ENCODE measurements around the gene SPRR1B. TPM values are rescaled to one million over a fixed set of nuclear protein-coding genes. Genes with fewer than 3 reads are reported as not detected.
"Not testable (repeated sequence)": the region's sequence is repeated elsewhere in the genome, so short reads cannot be mapped to it uniquely, and the experiment has no call there.

Gene SPRR1B
- polyA plus RNA-seq (2013, experiment 1 of 2; ENCODE audit: insufficient read length): not detected
- not detected for polyA plus RNA-seq (2013, experiment 2 of 2; ENCODE audit: insufficient read length)

DNA sequence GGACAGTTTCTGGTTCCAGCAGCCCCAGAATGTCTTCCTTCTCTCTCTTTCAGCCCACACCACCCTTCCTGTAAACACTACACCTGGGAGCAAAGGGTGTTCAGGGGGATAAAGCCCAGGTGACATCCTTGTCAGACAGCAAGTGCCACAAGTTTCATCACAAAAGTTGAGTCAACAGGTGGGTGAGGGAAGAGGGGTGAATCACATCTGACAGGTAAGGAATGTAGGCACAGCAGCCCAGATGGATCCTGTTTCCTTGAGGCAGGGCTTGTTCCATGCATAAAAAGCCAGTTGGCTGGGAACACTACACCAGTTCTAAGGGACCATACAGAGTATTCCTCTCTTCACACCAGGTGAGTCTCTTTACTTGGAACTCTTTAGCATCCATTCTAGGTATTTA lies at the start of gene SPRR1B:
TSS of gene SPRR1B (plus strand) at position 309 of the 400 bp plus-strand sequence. CDS start 1,143 bp downstream, outside the sequence.
- DNase-seq: no peak

DNA sequence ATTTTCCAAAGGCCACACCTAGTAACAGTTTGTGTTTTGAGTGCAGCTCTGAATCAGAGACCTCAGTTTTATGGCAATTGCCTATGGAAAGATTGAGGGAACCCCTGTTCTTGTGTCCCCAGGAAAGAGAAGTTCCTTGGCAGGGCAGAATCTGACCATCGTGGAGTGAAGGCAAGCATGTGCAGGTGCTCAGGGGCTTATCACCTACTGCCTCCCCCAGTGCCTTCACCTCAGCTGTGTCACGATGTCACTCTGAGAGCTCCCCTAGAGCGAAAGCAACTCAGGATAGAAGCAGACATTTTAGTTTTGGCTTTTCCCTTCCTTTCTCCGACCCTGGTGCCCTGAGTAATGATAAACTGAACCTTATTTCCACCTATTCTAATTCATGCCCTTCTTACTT lies 48.9 kb upstream of the SPRR1B start:
- no peak for DNase-seq

DNA sequence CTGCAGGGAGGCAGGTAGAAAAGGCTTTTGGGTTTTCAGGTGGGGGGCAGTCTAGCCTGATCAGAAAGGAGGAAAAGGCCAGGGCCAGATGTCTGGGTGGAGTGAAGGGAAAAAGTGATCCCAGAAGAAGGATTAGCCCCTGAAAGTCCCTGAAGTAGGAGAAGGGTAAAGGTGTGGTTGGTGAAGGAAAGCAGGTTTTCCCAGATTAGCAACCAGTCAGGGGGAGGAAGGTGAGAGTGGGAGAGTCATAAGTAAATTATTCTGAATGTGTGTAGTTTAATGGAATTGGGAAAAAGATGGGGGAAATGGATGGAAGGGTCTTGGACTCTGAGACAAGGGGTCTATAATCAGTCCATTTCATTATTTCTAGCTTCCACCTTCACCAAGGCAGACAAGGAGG lies 47.8 kb upstream of the SPRR1B start:
- DNase-seq: no peak

GRCh38 chr1:152983743-152984142 lies 47.3 kb upstream of the SPRR1B start, which contains the start of gene SPRR1A:
TSS of gene SPRR1A (plus strand) at chr1:152984081. CDS start at chr1:152985231, 1,150 bp downstream.
- DNase-seq: no peak

- no peak for DNase-seq
Observed at GRCh38 chr1:152986578-152986977, 44.4 kb upstream of the SPRR1B start.

DNA sequence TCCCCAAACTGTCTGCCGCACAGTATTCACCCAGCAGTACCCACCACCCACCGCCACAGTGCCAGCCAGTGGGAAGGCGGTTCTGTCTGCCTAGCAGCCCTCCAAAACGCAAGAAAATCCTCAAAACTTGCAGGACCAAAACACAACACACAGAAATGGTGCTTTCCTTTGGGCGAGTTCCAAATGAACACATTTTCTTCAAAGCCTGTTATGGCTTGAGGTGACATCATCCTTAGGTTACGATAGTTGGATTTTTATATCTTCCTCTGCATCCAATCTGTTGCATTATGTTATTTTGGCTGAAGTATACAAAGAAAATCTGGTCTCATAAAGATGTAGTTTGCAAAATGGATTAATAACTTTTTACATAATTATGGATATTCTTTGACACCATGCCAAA lies 37.8 kb upstream of the SPRR1B start:
- no peak for DNase-seq

- DNase-seq: no peak
Observed at GRCh38 chr1:152995842-152996241, 35.2 kb upstream of the SPRR1B start.

DNA sequence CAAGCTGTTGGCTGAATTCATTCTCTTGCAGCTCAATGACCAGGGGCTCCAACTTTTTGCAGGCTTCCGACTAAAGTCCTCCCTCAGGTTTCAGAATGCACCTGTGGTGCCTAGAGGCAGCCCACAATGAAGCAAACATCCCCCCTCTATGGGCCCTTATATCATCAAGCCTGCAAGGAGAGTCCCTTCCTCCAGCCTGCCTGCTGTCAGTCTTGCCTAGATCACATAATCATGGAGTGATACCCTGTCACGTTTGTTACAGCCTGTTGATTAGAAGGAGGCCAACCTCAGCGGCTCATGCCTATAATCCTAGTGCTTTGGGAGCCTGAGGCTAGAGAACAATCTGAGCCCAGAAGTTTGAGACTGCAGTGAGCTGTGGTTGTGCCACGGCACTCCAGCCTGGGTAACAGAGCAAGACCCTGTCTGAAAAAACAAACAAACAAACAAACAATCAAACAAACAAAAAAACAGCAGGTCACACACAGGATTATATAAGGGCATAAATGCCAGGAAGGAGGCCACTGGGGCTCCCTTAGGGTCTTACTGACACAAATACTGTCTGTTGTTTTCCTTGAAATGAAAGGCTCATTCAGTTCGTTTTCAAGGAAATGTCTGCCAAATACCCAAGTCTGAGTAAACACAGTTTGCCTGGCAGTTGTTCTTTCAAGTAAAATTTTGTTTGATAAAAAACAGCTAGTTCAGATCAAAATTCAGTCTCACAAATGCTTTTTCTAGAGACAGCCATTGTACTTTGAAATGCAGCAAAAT lies 34.2 kb upstream of the SPRR1B start:
- no peak for DNase-seq

DNA sequence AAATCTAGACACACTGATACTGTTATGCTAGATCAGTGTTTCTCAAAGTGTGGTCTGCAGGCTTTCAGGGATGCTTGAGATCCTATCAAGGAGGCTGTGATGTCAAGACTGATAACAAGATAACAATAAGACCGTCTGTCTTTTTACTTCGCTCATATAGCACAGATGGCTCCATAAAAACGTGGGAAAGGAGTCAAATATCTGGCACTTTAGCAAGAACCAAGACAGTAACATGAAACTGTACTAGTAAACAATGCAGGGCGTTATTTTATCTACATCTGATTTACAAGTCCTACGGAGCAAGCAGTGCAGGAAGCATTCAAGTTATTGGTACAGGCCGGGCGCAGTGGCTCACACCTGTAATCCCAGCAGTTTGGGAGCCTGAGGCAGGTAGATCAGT lies 33.1 kb upstream of the SPRR1B start:
- DNase-seq: no peak

DNA sequence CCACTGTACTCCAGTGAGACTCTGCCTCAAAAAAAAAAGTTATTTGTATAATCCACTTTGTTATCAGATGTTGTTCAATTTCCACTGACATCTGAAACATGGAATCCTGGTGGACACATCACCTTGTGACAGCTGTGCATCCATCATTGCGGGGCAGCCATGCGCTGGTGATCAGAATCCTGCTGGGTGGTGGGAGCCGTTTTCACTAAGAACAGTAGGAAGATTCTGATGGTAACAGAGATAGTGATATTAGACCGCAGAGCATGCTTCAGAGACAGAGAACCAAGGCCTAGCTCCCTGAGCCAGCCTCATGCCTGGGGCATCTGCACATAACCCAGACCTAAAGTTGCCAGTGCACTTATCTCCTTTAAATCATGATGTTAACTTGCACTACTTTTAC lies 32.5 kb upstream of the SPRR1B start:
- no peak for DNase-seq

DNA sequence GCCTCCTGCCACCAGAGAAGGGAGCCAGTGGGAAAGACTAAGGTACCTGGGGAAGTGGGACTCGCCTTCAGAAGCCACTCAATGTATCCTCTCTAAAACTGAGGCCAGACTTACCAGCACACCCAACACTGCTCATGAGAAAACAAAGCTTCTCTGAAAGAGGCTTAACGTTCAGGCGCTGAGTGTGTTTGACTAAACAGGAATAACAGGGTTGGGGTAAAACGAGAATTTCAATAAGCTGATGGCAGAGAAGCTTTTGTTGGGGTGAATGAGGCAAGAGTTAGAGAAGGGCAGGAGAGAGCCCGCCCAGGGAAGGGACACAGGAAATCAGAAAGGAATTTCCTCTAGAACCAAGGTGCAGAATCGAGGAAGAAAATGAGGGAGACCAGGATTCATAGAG lies 31.2 kb upstream of the SPRR1B start:
- no peak for DNase-seq

DNA sequence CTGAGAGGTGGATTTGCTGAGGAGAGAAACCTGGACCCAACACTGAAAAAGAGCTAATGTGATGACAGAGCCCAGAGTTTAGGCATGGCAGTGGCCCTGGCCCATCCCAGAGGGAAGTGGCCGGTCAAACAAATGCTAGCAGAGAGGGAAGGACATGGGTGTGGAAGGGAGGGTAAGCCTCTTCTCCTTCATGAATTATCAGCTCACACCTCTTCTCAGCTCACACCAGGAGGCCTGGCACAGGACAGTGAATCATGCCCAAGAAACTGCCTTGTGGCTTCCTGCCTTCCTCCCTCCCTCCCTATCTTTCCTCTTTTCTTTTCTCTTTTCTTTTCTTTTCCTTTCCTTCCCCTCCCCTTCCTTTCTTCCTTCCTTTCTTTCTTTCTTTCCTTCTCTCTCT lies 30.7 kb upstream of the SPRR1B start:
- DNase-seq: no peak

DNA sequence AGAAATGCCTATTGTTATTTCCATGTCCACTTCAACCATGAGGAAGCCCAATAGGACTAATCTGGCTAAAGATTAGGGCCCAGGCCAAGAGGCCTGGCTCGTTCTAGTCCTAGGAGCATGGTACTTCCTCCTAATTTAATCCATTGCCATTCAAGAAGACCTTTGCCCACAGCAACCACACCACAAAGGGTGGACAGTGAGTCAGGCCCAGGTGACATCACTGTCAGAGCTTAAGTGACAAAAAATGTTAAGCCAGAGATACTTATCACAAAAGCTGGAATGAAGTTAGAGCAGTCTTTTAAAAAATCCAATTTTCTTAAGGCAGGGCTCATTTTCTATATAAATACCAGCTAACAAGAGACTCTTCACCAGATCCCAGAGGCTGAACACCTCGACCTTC lies 29.6 kb upstream of the SPRR1B start, which contains the start of gene SPRR3:
TSS of gene SPRR3 (plus strand) at position 368 of the 400 bp plus-strand sequence. CDS start 1,272 bp downstream, outside the sequence.
- DNase-seq: no peak

DNA sequence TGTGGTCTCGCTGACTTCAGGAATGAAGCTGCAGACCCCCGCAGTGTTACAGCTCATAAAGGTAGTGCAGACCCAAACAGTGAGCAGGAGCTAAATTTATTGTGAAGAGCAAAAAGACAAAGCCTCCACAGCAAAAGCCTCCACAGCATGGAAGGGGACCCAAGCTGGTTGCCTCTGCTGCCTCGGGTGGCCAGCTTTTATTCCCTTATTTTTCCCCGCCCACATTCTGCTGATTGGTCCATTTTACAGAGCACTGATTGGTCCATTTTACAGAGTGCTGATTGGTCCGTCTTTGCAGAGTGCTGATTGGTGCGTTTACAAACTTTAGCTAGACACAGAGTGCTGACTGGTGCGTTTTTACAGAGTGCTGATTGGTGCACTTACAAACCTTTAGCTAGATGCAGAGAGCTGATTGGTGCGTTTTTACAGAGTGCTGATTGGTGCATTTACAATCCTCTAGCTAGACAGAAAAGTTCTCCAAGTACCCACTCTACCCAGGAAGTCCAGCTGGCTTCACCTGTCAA lies 19.7 kb upstream of the SPRR1B start:
- DNase-seq: not testable (repeated sequence)

DNA sequence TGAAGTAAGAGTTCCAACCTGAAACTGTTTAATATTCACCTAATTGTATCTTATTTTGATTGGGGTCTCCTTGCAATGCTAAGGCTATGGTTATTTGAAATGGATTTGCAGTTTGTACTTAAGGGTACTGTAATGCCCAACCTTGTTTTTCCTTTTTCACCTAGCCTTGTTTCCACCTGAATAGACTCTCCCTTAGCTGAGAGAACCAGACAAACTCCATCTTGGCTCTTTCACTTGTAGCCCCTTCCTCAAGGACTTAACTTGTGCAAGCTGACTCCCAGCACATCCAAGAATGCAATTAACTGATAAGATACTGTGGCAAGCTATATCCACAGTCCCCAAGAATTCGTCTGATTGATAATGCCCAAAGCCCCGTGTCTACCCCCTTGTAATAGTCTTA lies 9.2 kb upstream of the SPRR1B start:
- not testable (repeated sequence) for DNase-seq

DNA sequence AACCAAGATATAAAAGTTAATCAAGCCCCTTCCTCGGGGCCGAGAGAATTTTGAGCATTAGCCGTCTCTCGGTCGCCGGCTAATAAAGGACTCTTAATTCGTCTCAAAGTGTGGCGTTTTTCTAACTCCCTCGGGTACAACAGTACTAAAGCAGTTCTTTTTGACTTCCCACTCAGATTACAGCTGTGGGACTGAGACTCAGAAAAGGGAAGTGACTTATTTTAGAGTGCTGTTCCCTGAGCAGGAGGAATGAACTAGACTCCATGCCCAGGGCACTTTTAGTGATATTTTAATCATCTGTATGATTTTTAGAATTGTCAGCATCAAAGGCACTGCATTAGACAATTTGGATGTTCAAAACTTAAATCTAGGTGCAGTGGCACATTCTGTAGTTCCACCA lies 8.7 kb upstream of the SPRR1B start:
- DNase-seq: not testable (repeated sequence)

DNA sequence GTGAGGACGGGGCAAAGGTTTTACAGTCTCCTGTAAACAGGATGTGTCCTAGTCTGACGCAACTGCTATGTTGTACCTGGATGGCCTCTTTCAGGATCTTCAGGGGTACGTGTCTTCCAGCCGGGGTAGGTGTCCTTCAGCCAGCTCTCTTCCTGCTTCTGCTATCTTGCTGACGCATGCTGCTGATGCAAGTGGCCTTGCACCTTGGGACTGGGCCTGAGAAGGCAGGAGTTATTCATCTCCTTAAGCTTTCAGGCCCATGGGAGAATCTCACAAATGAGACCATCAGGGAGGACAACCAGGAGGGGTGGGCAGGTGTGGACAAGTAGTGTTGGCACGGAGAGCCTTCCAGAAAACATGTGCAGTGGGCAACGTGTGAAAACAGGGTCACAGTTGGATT lies 7.9 kb upstream of the SPRR1B start:
- DNase-seq: no peak

DNA sequence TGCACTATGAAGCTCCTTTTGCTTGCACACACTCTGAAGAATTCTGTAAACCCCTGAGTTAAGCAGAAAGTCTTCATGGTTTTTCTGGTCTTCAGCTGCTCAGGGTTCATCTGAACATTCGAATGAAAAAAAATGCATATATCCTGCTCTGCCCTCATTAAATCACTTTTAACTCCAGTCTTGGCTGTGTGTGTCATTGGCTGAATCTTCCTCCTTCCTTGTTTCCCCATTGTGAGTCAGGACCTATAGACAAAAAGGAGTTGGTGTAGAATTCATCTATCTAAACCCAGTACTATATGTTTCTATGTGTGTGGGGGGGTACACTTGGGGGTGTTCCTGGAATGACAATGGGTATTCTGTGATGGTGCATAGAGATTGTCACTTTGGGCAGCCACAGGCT lies 6.6 kb upstream of the SPRR1B start:
- DNase-seq: no peak

- no peak for DNase-seq
Observed at GRCh38 chr1:153025797-153026196, 5.2 kb upstream of the SPRR1B start.

- no peak for DNase-seq
Observed at GRCh38 chr1:153028766-153029165, 2.2 kb upstream of the SPRR1B start.

GRCh38 chr1:153032073-153032472 lies 1.1 kb downstream of the SPRR1B start:
- DNase-seq: no peak

GRCh38 chr1:153032677-153033308 lies 1.8 kb downstream of the SPRR1B start:
- DNase-seq: peak; percentile 50

GRCh38 chr1:153035211-153035610 lies 4.2 kb downstream of the SPRR1B start:
- DNase-seq: no peak

All from fibroblast of skin of back (primary cell).